ENCODE results near the gene COX7A1.

COX7A1 gene

DNA sequence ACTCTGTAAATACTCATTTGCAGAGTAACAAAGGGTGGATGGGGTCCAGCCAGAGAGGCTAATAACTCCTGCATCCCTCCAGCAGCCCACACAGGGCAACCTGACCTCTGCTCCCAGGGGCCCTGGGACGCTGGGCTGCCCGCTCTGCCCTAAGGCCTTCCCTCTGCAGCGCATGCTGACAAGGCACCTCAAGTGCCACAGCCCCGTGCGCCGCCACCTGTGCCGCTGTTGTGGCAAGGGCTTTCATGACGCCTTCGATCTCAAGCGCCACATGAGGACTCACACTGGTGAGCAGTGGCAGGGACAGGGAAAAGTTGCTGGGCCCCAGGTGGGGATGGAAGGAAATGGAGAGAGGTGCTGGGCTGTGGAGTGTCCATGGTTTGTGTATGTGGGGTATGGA lies 39.6 kb downstream of the COX7A1 start:
- H3K9me3 ChIP-seq, result no peaks in the 10 kb centered on the region
- peaks cover 21% of the 10 kb centered on the region for H3K36me3 ChIP-seq
- H3K27ac ChIP-seq, result no peak overlapping the region
- TF ChIP-seq, protein P1, sequence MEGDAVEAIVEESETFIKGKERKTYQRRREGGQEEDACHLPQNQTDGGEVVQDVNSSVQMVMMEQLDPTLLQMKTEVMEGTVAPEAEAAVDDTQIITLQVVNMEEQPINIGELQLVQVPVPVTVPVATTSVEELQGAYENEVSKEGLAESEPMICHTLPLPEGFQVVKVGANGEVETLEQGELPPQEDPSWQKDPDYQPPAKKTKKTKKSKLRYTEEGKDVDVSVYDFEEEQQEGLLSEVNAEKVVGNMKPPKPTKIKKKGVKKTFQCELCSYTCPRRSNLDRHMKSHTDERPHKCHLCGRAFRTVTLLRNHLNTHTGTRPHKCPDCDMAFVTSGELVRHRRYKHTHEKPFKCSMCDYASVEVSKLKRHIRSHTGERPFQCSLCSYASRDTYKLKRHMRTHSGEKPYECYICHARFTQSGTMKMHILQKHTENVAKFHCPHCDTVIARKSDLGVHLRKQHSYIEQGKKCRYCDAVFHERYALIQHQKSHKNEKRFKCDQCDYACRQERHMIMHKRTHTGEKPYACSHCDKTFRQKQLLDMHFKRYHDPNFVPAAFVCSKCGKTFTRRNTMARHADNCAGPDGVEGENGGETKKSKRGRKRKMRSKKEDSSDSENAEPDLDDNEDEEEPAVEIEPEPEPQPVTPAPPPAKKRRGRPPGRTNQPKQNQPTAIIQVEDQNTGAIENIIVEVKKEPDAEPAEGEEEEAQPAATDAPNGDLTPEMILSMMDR (IDR thresholded peaks at IDR 0.05), result no peak
- peaks cover 27 to 32% of the 10 kb centered on the region in 2 experiments for H3K4me1 ChIP-seq (ENCODE audit: control insufficient read depth in 1 of 2, insufficient read depth in 1 of 2, low read depth in 1 of 2, low read length in 1 of 2)
- no peak overlapping the region for H3K4me3 ChIP-seq (ENCODE audit: low read depth in 1 of 2, low read length in 1 of 2)
- no peaks in the 10 kb centered on the region for H3K27me3 ChIP-seq

DNA sequence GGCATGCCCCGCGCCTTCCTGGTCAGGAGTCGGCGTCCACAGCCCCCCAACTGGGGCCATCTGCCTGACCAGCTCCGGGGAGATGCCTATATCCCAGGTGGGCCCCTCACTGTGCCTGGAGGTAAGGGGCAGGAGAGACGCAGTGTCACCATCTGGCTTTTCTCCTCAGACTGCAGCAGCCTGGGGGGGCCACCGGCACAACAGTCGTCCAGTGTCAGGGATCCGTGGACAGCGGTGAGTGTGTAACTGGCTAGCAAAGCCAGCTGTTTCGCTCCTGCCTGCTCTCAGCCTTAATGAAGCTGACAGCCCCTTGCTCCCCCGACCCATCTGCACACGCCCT lies 41.1 kb downstream of the COX7A1 start:
- TF ChIP-seq, protein P1 (IDR thresholded peaks at IDR 0.05), result no peak
- H3K9me3 ChIP-seq, result no peaks in the 10 kb centered on the region
- H3K27ac ChIP-seq, result no peak overlapping the region
- H3K27me3 ChIP-seq, result no peaks in the 10 kb centered on the region
- peaks cover 14% of the 10 kb centered on the region for H3K36me3 ChIP-seq
- peaks cover 24 to 27% of the 10 kb centered on the region in 2 experiments for H3K4me1 ChIP-seq (ENCODE audit: control insufficient read depth in 1 of 2, insufficient read depth in 1 of 2, low read depth in 1 of 2, low read length in 1 of 2)
- H3K4me3 ChIP-seq (ENCODE audit: low read depth in 1 of 2, low read length in 1 of 2), result no peak overlapping the region

DNA sequence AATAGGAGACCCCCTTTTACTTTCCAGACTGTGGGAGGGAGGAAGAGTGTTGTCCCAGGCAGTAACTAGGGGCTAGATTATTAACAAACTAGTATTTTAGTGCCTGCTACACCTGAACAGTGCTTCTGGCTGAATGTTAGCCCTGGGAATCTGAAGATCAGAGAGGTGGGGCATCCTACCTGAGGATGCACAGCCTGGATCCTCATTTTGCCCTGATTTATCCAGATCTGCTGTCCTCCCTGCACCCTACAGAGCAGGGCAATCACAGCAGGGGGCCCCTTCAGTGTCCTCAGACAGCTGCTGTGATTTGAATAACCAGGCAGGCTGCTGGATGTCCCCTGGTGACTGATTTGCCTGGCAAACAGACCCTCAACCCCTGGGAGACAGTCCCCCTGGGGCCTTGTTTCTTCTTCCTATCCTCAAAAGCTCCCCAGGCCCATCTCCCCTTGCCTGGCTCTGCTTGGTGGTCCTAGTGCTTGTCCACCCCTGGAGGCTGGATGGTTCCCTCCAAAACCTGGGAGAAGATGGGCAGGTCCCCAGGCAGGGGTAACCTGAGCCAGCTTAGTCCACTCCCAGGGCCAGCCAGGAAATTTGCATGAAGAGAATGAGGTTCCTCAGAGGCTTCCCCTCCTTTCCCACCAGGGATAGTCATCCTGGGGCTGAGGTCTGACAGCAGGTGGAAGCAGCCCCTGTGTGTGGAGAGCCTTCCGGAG lies 41.6 kb downstream of the COX7A1 start, which contains the start of gene OVOL3:
OVOL3 (plus strand) TSS at position 657 of the 713 bp plus-strand sequence. CDS start 60 bp downstream, outside the sequence.
- TF ChIP-seq, protein P1 (IDR thresholded peaks at IDR 0.05), result no peak
- Histone ChIP-seq H3K36me3 (peaks cover 16% of the 10 kb centered on the region), H3K4me1 (ENCODE audit: control insufficient read depth in 1 of 2, insufficient read depth in 1 of 2, low read depth in 1 of 2, low read length in 1 of 2) (peaks cover 19 to 22% of the 10 kb centered on the region in 2 experiments), H3K4me3 (ENCODE audit: low read depth in 1 of 2, low read length in 1 of 2) (no peak within 1 kb of the TSS), H3K9me3 (no peaks in the 10 kb centered on the region), H3K27me3 (no peaks in the 10 kb centered on the region), H3K27ac (no peak within 1 kb of the TSS)

DNA sequence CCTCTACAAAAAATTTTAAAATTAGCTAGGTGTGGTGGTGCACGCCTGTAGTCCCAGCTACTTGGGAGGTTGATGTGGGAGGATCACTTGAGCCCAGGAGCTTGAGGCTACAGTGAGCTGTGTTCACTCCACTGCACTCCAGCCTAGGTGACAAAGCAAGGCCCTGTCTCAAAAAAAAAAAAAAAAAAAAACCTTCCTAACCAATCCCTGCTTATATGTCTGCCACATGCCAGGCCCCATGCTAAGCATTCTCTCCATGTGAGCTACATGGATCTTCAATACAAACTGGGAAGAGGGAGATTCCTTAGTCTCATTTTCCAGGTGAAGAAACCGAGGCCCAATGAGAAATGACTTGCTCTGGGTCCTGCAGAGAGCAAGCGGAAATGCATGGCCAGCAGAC lies 43.6 kb downstream of the COX7A1 start:
- TF ChIP-seq, protein P1 (IDR thresholded peaks at IDR 0.05), result no peak
- Histone ChIP-seq H3K27ac (no peak overlapping the region), H3K4me3 (ENCODE audit: low read depth in 1 of 2, low read length in 1 of 2) (no peak overlapping the region), H3K4me1 (ENCODE audit: control insufficient read depth in 1 of 2, insufficient read depth in 1 of 2, low read depth in 1 of 2, low read length in 1 of 2) (peaks cover 2 to 13% of the 10 kb centered on the region in 2 experiments), H3K27me3 (no peaks in the 10 kb centered on the region), H3K9me3 (no peaks in the 10 kb centered on the region), H3K36me3 (peaks cover 36% of the 10 kb centered on the region)

DNA sequence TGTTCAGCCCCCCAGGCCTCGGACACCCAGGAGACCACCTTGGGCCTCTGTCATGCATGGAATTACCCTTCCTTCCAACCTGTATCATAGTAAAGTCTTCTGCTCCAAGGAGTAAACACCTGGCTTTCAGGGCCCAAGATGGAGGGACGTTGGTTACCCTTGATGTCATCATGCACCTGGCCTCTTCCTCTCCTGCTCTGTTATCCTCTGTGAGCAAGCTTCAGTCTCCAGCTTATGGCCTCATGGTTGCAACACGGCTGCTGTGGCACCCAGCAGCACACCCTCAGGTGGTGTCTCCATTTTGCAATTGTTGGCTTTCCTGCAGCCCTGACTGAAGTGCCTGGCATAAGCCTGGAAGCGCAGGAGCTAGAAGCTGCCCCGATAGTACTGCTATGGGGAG lies 45.3 kb downstream of the COX7A1 start:
- no peak overlapping the region for H3K4me3 ChIP-seq (ENCODE audit: low read depth in 1 of 2, low read length in 1 of 2)
- peaks cover 0 to 10% of the 10 kb centered on the region in 2 experiments for H3K4me1 ChIP-seq (ENCODE audit: control insufficient read depth in 1 of 2, insufficient read depth in 1 of 2, low read depth in 1 of 2, low read length in 1 of 2)
- peaks cover 45% of the 10 kb centered on the region for H3K36me3 ChIP-seq
- TF ChIP-seq, protein P1 (IDR thresholded peaks at IDR 0.05), result no peak
- no peaks in the 10 kb centered on the region for H3K27me3 ChIP-seq
- no peaks in the 10 kb centered on the region for H3K9me3 ChIP-seq
- H3K27ac ChIP-seq, result no peak overlapping the region
